Umbilical cord (tissue), 2 donors: Measurements from ENCODE around the gene COX7A2L. TPM values are rescaled to one million over a fixed set of nuclear protein-coding genes. Genes with fewer than 3 reads are reported as not detected.
"Not testable (repeated sequence)": the region's sequence is repeated elsewhere in the genome, so short reads cannot be mapped to it uniquely, and the experiment has no call there.

Experiments
- DNase-seq: peaks from one replicate; pipeline ENCODE4 v3.0.0-alpha.2; 2015; ENCODE audit warnings: low spot score
- total RNA-seq: library from RNA; depleted of rRNA; stranded (reverse); fragments of >200 nt; gene quantifications from one replicate; pipeline ENCODE4 v1.2.3, GENCODE V29; 2014; ENCODE audit warnings: low replicate concordance; ENCODE audit not compliant: insufficient read depth

COX7A2L gene
- total RNA-seq, 1 donor from 2014 or later = 165 TPM

DNA sequence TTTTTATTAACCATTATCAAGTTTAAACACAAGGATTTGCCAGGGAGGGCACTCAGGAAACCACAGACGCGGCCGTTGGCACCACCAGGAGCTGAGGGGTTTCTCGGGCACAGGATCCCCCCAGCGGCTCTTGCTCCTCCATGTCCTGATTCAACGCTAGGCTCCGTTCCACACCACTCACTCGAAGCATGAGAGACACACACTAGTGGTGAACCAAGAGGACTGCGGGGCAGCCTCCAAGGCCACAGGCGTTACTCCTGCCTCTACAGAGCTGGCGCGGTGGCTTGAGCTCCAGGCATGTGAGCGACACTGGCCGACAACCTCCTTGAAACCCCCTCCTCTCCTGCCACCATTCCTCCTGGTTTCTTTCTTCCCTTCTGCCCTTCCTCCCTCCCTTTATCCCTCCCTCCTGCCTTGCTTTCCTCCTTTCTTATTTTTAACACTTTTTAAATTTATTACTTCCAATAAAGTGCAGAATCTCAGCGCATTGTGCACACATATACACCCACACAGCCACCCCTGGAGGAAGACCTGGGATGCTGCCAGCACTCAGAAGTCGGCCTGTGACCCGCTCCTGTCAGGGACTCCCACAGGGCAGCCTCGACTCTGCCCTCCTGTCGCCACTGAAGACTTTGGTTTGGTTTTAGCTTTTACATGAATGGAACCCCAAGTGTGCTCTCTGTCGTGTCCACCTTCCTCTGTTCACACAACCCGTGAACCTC is 21.7 kb downstream of the COX7A2L start:
- no peak for DNase-seq

DNA sequence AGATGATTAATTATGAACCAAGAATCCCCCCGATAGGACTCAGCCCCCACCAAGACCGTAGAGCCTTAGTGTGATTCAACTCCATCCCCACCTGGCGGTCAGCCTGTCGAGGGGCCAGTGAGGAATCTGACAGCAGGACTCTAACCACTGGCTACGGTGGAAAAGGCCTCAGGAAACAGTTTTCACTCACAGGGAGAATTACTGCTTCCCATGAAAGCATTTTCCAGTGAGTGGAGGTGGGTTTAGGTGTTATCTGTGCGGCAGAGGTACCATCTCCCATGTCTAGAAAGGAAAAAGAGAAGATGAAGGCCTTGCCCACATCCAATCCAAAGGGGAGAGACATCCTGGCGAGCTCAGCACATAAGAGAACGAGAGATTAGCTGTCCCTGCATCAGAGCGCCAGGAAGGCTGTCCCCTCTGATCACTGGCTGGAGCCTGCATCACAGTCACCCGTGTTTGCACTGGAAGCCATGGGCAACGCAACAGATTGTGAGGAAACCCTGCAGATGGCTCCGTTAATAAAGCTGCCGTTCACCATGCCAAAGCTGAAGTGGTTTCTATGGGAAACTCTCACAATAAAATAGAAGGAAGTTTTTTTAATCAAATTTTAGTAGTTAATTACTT is 22.3 kb downstream of the COX7A2L start:
- DNase-seq = no peak

DNA sequence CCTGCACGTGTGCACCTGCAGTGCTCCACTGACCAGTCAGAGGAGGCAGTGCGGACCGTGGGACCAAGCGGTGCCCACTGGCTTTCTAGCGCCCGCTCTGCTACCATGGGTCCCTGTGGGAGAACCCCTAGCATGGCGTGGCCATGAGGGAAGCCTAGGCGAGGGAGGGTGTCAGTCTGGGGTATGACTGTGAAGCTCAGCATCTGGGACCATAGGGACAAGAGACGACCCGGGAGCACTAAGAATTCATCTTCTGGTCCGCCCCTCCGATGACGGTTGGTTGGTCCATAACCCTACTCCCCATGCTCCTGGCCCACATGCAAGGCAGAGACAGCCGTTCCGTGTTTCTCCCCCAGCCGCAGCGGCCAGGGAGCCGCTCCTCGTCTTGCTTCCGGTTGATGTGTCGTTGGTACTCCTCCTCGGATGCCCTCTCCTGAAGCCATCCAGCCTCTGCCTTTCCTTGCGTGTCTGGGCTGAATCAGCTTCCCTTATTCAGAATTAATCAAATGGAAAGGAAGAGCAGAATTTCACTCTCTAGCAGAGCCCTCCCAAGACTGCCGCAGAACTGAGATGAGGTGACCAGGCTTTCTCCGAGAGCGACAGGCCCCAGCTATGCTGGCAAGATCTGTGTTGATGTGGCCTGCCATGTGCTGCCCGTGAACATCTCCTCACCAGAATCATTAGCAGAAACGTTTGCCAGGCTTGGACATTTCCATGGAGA is 23.0 kb downstream of the COX7A2L start:
- no peak for DNase-seq

- DNase-seq = no peak
Observed at GRCh38 chr2:42337356-42337820, 23.6 kb downstream of the COX7A2L start.

DNA sequence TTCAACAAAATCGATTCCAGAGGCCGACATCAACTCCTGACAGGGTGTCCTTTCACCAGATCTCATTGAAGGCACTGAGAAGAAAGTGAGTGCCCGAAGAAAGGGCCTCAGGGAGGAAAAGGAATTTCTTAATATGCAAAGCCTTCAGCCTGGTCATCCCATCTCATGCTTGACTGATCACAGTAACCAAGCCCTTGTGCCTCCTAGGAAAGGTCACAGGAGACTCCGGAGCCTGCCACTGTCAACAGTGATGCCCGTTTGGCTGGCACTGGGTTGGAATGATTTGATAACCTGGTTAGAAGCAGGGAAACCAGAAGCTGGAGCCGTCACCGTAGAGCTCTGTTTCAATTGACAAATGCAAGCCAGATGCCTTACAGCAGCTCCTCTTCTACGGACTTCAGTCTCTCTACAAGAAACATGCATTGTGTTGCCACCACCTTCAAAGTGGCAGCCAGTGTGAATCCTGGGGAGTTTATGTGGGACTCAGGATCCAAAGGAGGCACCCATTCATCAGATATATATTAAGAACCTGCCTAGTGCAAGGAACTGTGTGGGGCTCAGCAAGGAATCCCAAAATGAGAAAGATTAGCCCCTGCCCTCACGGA is 24.6 kb downstream of the COX7A2L start:
- DNase-seq = no peak

- DNase-seq = no peak
Observed at GRCh38 chr2:42335514-42336104, 25.4 kb downstream of the COX7A2L start.

DNA sequence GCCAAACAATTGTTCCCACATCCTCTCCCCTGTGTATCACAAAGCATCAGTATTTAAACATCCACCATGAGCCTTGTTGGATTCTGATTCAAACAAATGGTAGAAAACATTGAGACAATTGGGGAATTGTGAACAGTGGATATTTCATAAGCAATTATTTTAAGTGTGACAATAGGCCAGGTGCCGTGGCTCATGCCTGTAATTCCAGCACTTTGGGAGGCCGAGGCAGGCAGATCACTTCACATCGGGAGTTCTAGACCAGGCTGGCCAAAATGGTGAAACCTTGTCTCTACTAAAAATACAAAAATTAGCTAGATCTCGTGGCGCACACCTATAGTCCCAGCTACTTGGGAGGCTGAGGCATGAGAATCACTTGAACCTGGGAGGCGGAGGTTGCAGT is 26.2 kb downstream of the COX7A2L start:
- DNase-seq = not testable (repeated sequence)

DNA sequence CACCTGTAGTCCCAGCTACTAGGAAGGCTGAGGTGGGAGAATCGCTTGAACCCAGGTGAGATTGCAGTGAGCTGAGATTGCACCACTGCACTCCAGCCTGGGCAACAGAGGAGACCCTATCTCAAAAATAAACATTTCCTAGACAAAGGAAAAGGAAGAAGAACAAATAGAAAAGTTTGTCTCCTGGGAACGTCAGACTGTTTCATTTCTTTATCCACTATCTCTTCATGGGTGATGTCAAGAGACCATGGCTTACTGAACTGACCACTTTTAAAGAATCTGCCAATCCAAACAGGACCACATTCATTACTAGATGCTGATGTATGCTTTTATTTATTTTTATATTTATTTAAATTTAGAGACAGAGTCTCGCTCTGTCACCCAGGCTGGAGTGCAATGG is 26.8 kb downstream of the COX7A2L start:
- DNase-seq = no peak

GRCh38 chr2:42333579-42333978 is 27.4 kb downstream of the COX7A2L start:
- DNase-seq = no peak

DNA sequence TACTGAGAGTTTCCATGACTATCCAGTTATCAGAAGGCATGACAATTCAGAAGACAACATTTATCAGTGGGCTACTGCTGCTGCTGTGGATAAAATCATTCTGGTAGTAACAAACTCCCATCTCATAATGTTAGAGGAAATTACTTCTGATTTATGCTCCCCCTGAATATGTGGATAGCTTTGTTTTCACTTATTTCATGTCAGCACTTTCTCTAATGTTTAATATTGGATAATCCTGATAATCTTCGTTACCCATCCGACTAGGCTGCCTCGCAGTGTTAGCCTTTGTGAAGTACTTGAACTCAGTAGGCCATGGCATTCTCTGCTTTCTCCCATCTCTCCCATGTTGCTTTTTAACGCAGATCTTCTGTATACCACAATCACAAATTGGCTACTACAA is 28.4 kb downstream of the COX7A2L start:
- DNase-seq = no peak

DNA sequence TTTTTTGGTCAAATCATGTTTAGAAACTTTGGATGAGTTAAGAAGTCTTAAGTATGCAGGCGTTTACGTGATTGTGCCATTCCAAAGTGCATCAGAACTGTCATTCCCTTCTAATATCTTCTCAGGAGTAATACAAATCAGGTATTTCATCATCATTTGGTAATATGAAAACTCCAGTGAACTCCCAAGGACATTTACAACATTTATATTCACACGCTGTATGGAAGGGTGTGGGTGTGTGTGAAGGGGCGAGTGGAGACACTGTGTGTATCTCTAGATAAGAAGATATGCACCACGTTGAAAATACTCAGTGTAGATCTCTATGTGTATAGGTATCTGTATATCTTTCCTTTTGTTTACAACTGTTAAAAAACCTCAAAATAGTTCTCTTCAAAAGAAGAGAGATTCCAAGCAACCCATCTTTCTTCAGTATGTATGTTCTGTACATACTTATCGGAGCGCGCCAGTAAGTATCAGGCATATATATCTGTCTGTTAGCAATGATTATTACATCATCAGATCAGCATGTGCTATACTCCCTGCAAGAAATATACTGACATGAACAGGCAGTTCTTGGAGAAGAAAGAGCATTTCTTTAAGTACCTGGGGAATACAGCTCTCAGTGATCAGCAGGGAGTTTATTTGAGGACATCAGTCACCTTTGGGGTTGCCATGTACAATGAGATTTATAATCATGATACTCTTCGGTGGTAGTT is 29.3 kb downstream of the COX7A2L start:
- DNase-seq = no peak

DNA sequence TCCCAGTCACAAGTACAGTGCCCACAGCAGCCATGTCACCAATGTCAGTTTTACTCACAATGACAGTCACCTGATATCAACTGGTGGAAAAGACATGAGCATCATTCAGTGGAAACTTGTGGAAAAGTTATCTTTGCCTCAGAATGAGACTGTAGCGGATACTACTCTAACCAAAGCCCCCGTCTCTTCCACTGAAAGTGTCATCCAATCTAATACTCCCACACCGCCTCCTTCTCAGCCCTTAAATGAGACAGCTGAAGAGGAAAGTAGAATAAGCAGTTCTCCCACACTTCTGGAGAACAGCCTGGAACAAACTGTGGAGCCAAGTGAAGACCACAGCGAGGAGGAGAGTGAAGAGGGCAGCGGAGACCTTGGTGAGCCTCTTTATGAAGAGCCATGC is 31.3 kb downstream of the COX7A2L start:
- no peak for DNase-seq

DNA sequence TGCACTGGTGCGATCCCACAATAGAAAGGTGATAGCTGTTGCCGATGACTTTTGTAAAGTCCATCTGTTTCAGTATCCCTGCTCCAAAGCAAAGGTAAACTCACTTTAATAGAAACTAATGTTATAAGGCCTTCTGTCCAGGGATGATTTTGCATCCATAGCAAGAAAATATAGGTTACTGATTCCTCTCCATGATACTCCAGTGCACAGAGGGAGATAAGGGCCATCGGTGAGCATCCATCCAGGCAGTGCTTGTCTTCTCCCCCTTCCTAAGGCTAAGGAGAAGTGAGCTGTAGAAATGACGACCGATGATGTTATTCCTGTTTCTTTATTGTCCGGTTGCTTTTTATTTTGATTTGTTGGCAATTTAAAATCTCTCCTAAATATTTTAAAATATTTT is 32.1 kb downstream of the COX7A2L start:
- no peak for DNase-seq

DNA sequence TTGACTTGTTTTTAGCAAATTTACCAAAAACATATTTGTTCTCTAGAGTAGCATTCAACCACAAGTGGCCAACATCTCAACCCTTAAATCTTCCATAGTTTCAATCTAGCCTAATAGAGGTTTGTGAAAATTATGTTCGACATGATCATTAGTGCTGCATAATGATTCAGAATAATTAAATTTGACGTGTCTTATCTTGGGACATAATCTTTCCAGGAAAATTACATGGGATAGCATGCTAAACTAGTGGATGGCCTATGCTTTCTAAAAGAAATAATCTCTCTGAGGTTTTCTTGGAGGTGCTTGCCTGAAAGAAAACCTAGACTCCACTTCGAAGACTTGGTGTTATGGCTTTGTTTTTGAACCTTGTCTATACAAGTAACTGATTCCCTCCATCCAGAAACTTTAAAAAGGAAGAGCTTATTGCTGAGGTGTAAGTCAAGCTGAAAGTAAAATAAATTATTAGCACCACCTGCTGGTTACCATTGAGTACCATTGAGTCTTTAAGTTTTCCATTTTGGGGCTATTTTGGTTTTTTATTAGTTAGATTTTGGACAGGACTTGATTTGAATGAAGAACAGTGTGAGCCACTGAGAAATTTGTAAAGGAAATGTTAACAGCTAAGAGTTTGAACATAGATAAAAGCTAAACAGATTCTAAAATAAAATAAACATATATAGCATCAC is 32.7 kb downstream of the COX7A2L start:
- peak; percentile 9 for DNase-seq

GRCh38 chr2:42327125-42327524 is 33.9 kb downstream of the COX7A2L start:
- no peak for DNase-seq

GRCh38 chr2:42325609-42326008 is 35.4 kb downstream of the COX7A2L start:
- DNase-seq = no peak

DNA sequence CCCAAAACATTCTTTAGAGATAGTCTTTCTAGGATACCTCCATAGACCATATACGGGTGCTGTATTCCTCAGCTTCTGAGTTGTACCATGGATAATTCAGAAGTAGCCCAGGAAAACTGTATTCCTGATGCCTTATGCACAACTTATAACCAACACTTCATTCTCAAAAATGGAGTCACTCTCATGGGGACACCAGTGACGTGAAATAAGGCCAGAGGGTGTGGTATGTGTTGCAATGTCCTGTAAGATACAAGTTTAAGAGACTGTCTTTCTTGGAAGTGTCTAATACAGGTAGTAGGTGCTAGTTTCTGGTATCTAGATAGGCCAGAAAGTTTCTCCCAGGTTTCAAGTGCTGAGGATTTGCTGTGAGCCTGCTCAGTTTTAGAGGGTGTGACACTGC is 36.1 kb downstream of the COX7A2L start:
- DNase-seq = no peak

- no peak for DNase-seq
Observed at GRCh38 chr2:42324244-42324643, 36.8 kb downstream of the COX7A2L start.

- DNase-seq = no peak
Observed at GRCh38 chr2:42321452-42322064, 39.5 kb downstream of the COX7A2L start.

GRCh38 chr2:42319265-42319664 is 41.8 kb downstream of the COX7A2L start:
- DNase-seq = no peak
